ENCODE results near the gene PTPRT.
"Not testable (repeated sequence)": the region's sequence is repeated elsewhere in the genome, so short reads cannot be mapped to it uniquely, and the experiment has no call there.

Gene PTPRT

GRCh38 chr20:42914302-42914701 lies 275.4 kb downstream of the PTPRT start:
- H3K9me3 ChIP-seq (ENCODE audit: control insufficient read depth, low read length) = no peaks in the 10 kb centered on the region
- H3K4me2 ChIP-seq (ENCODE audit: low read length, poor library complexity, severe bottlenecking) = no peak overlapping the region
- H2AK5ac ChIP-seq (ENCODE audit: low read length, severe bottlenecking) = no peak overlapping the region
- no peak overlapping the region for H4K8ac ChIP-seq (ENCODE audit: low read length)
- H3K79me1 ChIP-seq (replicated peaks; ENCODE audit: low read length, poor library complexity, severe bottlenecking) = no peaks in the 10 kb centered on the region
- H3K4ac ChIP-seq (ENCODE audit: low read depth in 1 of 2, low read length in 2 of 2) = no peak overlapping the region
- DNase-seq = no peak
- H3K4me3 ChIP-seq (ENCODE audit: insufficient read depth in 1 of 2, low read depth in 1 of 2, low read length in 2 of 2) = no peak overlapping the region
- WGBS = 59% methylated on average over 5 of the region's 5 CpGs
- no peak overlapping the region for H2BK120ac ChIP-seq (ENCODE audit: low read depth, low read length)
- no peak overlapping the region for H4K91ac ChIP-seq (ENCODE audit: low read length)
- no peak overlapping the region for H3K18ac ChIP-seq (ENCODE audit: low read depth in 1 of 2, low read length in 2 of 2)
- no peak overlapping the region for H2BK5ac ChIP-seq (ENCODE audit: low read depth, low read length, poor library complexity, severe bottlenecking)
- H3K9ac ChIP-seq (ENCODE audit: low read length) = no peak overlapping the region
- no peaks in the 10 kb centered on the region for H3K27me3 ChIP-seq (ENCODE audit: control insufficient read depth in 1 of 2, insufficient read depth in 1 of 2, low read length in 2 of 2)
- H2BK12ac ChIP-seq (ENCODE audit: low read length in 2 of 2) = no peak overlapping the region
- H2AFZ ChIP-seq (ENCODE audit: low read depth, low read length) = no peak overlapping the region
- H3K27ac ChIP-seq (ENCODE audit: low read length, poor library complexity, severe bottlenecking) = no peak overlapping the region
- no peak overlapping the region for H3K23ac ChIP-seq (ENCODE audit: low read length in 2 of 2)
- H2BK15ac ChIP-seq (ENCODE audit: low read depth, poor library complexity, severe bottlenecking) = no peak overlapping the region
- no peaks in the 10 kb centered on the region for H3K4me1 ChIP-seq (ENCODE audit: control insufficient read depth, insufficient read depth, low read depth, low read length)
- H3K36me3 ChIP-seq (ENCODE audit: control insufficient read depth in 1 of 2, insufficient read depth in 2 of 2, low read depth in 1 of 2, low read length in 2 of 2) = no peaks in the 10 kb centered on the region
- H3K14ac ChIP-seq (ENCODE audit: low read length in 2 of 2) = no peak overlapping the region

- H3K9ac ChIP-seq (ENCODE audit: low read length); H3K79me1 ChIP-seq (replicated peaks; ENCODE audit: low read length, poor library complexity, severe bottlenecking); H3K9me3 ChIP-seq (ENCODE audit: control insufficient read depth, low read length); H4K91ac ChIP-seq (ENCODE audit: low read length); H3K4me1 ChIP-seq (ENCODE audit: control insufficient read depth, insufficient read depth, low read depth, low read length); H3K4me2 ChIP-seq (ENCODE audit: low read length, poor library complexity, severe bottlenecking); H3K4me3 ChIP-seq (ENCODE audit: insufficient read depth in 1 of 2, low read depth in 1 of 2, low read length in 2 of 2); H2AFZ ChIP-seq (ENCODE audit: low read depth, low read length); H3K27ac ChIP-seq (ENCODE audit: low read length, poor library complexity, severe bottlenecking); H3K23ac ChIP-seq (ENCODE audit: low read length in 2 of 2); H2BK5ac ChIP-seq (ENCODE audit: low read depth, low read length, poor library complexity, severe bottlenecking); H3K18ac ChIP-seq (ENCODE audit: low read depth in 1 of 2, low read length in 2 of 2); H3K14ac ChIP-seq (ENCODE audit: low read length in 2 of 2); H2BK12ac ChIP-seq (ENCODE audit: low read length in 2 of 2); H3K4ac ChIP-seq (ENCODE audit: low read depth in 1 of 2, low read length in 2 of 2); H2BK120ac ChIP-seq (ENCODE audit: low read depth, low read length); H3K36me3 ChIP-seq (ENCODE audit: control insufficient read depth in 1 of 2, insufficient read depth in 2 of 2, low read depth in 1 of 2, low read length in 2 of 2); H2AK5ac ChIP-seq (ENCODE audit: low read length, severe bottlenecking); H4K8ac ChIP-seq (ENCODE audit: low read length); H2BK15ac ChIP-seq (ENCODE audit: low read depth, poor library complexity, severe bottlenecking); H3K27me3 ChIP-seq (ENCODE audit: control insufficient read depth in 1 of 2, insufficient read depth in 1 of 2, low read length in 2 of 2); DNase-seq: not testable (repeated sequence)
- WGBS = 38% methylated on average over 1 of the region's 2 CpGs
Measured at GRCh38 chr20:42910808-42911207, 278.9 kb downstream of the PTPRT start.

DNA sequence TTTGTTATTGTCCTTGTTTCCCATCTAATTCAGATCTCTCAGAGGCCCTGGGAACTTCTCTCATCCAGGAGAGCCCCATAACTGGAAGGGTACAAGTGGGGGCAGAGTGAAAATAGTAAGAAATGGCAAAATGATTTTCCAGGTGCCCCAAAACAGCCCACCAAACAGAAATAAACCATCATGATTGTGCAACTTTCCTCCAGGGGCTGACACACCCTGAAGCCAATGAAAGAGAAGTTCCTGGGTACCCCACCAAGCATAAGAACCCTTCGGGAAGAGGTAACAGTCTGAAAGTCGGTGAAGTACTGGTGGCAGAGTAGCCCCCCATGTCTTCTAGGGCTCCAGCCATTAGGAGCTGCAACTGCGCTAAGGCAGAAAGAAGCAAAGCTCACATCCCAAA lies 282.0 kb downstream of the PTPRT start:
- no peak overlapping the region for H3K4me2 ChIP-seq (ENCODE audit: low read length, poor library complexity, severe bottlenecking)
- H2BK12ac ChIP-seq (ENCODE audit: low read length in 2 of 2) = no peak overlapping the region
- H3K79me1 ChIP-seq (replicated peaks; ENCODE audit: low read length, poor library complexity, severe bottlenecking) = no peaks in the 10 kb centered on the region
- H2AK5ac ChIP-seq (ENCODE audit: low read length, severe bottlenecking) = no peak overlapping the region
- H3K23ac ChIP-seq (ENCODE audit: low read length in 2 of 2) = no peak overlapping the region
- no peaks in the 10 kb centered on the region for H3K9me3 ChIP-seq (ENCODE audit: control insufficient read depth, low read length)
- no peak overlapping the region for H4K91ac ChIP-seq (ENCODE audit: low read length)
- no peak overlapping the region for H3K4ac ChIP-seq (ENCODE audit: low read depth in 1 of 2, low read length in 2 of 2)
- no peak overlapping the region for H2BK15ac ChIP-seq (ENCODE audit: low read depth, poor library complexity, severe bottlenecking)
- no peak overlapping the region for H4K8ac ChIP-seq (ENCODE audit: low read length)
- no peaks in the 10 kb centered on the region for H3K27me3 ChIP-seq (ENCODE audit: control insufficient read depth in 1 of 2, insufficient read depth in 1 of 2, low read length in 2 of 2)
- 71% methylated on average over 3 of the region's 3 CpGs for WGBS
- no peak overlapping the region for H2BK120ac ChIP-seq (ENCODE audit: low read depth, low read length)
- DNase-seq = no peak
- no peak overlapping the region for H3K27ac ChIP-seq (ENCODE audit: low read length, poor library complexity, severe bottlenecking)
- no peak overlapping the region for H3K18ac ChIP-seq (ENCODE audit: low read depth in 1 of 2, low read length in 2 of 2)
- no peak overlapping the region for H2BK5ac ChIP-seq (ENCODE audit: low read depth, low read length, poor library complexity, severe bottlenecking)
- H3K9ac ChIP-seq (ENCODE audit: low read length) = no peak overlapping the region
- H2AFZ ChIP-seq (ENCODE audit: low read depth, low read length) = no peak overlapping the region
- H3K14ac ChIP-seq (ENCODE audit: low read length in 2 of 2) = no peak overlapping the region
- H3K4me3 ChIP-seq (ENCODE audit: insufficient read depth in 1 of 2, low read depth in 1 of 2, low read length in 2 of 2) = no peak overlapping the region
- no peaks in the 10 kb centered on the region for H3K36me3 ChIP-seq (ENCODE audit: control insufficient read depth in 1 of 2, insufficient read depth in 2 of 2, low read depth in 1 of 2, low read length in 2 of 2)
- H3K4me1 ChIP-seq (ENCODE audit: control insufficient read depth, insufficient read depth, low read depth, low read length) = no peaks in the 10 kb centered on the region

GRCh38 chr20:42906120-42906519 lies 283.6 kb downstream of the PTPRT start:
- WGBS = 75% methylated on average over 10 of the region's 10 CpGs
- Histone ChIP-seq H3K27me3 (ENCODE audit: control insufficient read depth in 1 of 2, insufficient read depth in 1 of 2, low read length in 2 of 2) (no peaks in the 10 kb centered on the region), H4K91ac (ENCODE audit: low read length) (no peak overlapping the region)

More at GRCh38 chr20:42906120-42906519, 283.6 kb downstream of the PTPRT start:
- Histone ChIP-seq H3K18ac (ENCODE audit: low read depth in 1 of 2, low read length in 2 of 2) (no peak overlapping the region), H3K27ac (ENCODE audit: low read length, poor library complexity, severe bottlenecking) (no peak overlapping the region), H3K9me3 (ENCODE audit: control insufficient read depth, low read length) (no peaks in the 10 kb centered on the region), H3K23ac (ENCODE audit: low read length in 2 of 2) (no peak overlapping the region), H4K8ac (ENCODE audit: low read length) (no peak overlapping the region), H3K4ac (ENCODE audit: low read depth in 1 of 2, low read length in 2 of 2) (no peak overlapping the region), H3K4me2 (ENCODE audit: low read length, poor library complexity, severe bottlenecking) (no peak overlapping the region), H3K9ac (ENCODE audit: low read length) (no peak overlapping the region), H3K4me3 (ENCODE audit: insufficient read depth in 1 of 2, low read depth in 1 of 2, low read length in 2 of 2) (no peak overlapping the region), H2BK120ac (ENCODE audit: low read depth, low read length) (no peak overlapping the region), H3K79me1 (replicated peaks; ENCODE audit: low read length, poor library complexity, severe bottlenecking) (no peaks in the 10 kb centered on the region), H3K36me3 (ENCODE audit: control insufficient read depth in 1 of 2, insufficient read depth in 2 of 2, low read depth in 1 of 2, low read length in 2 of 2) (no peaks in the 10 kb centered on the region), H2AK5ac (ENCODE audit: low read length, severe bottlenecking) (no peak overlapping the region), H2BK15ac (ENCODE audit: low read depth, poor library complexity, severe bottlenecking) (no peak overlapping the region), H2AFZ (ENCODE audit: low read depth, low read length) (no peak overlapping the region), H2BK12ac (ENCODE audit: low read length in 2 of 2) (no peak overlapping the region), H3K4me1 (ENCODE audit: control insufficient read depth, insufficient read depth, low read depth, low read length) (no peaks in the 10 kb centered on the region), H3K14ac (ENCODE audit: low read length in 2 of 2) (no peak overlapping the region), H2BK5ac (ENCODE audit: low read depth, low read length, poor library complexity, severe bottlenecking) (no peak overlapping the region)
- no peak for DNase-seq
